Amygdala (tissue), 56 donors: Measurements from ENCODE around the gene KCNK3.
A peak's percentile ranks its signal among the peaks of the same experiment; 100 is the strongest.

Experiments
- DNase-seq, 56 donors: peaks; one replicate each; lab custom pipeline; 2025; lab: John Stamatoyannopoulos, UW

KCNK3 gene

DNA sequence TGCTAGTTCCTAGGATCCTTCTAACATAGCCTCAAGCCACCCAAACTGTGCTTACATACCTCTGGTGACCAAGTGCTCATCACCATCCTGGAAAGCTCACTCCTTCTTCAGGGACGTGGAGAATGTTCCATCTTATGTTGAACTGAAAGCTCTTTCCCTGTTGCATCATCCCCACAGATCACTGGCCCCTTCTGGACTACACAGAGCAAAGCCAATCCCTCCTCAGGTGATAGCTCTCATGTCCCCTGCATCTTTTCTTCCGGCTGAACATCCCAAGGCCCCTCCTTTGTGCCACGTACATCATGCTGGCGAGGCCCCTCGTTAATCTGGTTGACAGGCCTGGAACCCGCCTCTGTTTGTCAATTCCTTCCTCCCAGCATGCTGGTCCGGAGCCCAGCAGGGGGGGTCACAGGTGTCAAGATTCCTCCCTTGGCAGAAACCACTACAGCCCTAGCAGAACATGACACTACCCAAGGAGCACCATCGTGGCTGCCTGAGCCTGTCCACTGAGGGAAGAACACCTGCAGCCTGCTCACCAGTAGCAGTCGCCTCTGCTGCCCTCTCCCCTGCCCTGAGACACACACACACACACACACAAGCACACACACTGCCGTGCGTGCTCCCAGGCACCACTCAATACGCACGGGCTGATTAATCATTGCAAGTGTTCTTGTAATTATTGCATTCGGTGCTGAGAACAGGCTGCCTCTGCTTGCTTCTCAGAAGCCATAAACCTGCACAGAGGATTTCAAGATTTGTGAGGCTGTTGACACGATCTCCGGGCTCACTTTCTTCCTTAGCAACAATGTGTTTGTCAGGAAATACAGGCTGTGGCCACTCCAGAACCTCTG, 6.3 kb upstream of the KCNK3 start:
- no peak for DNase-seq

DNA sequence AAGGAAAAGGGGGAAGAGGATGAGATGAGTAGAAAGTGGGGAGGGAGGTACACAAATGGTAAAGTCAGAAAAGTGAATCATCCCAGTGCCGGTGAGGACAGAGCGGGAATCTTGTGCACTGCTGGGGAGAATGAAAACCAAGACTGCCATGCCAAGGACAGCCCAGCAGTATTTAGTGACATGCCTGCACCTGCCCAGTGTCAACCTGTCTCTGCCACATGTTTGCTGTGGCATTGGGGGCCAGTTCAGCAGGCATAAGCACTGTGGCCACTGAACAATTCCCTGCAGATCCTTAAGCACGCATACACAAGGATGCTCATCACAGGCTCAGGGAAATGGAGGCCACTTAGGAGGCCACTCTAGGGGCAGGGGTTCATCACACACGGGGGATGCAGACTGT, 5.2 kb upstream of the KCNK3 start:
- DNase-seq = no peak

- DNase-seq = no peak
Observed at GRCh38 chr2:26687801-26688200, 4.7 kb upstream of the KCNK3 start.

- DNase-seq = no peak
Observed at GRCh38 chr2:26691161-26691560, 1.4 kb upstream of the KCNK3 start.

- no peak for DNase-seq
Observed at GRCh38 chr2:26691881-26692278, 642 bp upstream of the KCNK3 start.

DNA sequence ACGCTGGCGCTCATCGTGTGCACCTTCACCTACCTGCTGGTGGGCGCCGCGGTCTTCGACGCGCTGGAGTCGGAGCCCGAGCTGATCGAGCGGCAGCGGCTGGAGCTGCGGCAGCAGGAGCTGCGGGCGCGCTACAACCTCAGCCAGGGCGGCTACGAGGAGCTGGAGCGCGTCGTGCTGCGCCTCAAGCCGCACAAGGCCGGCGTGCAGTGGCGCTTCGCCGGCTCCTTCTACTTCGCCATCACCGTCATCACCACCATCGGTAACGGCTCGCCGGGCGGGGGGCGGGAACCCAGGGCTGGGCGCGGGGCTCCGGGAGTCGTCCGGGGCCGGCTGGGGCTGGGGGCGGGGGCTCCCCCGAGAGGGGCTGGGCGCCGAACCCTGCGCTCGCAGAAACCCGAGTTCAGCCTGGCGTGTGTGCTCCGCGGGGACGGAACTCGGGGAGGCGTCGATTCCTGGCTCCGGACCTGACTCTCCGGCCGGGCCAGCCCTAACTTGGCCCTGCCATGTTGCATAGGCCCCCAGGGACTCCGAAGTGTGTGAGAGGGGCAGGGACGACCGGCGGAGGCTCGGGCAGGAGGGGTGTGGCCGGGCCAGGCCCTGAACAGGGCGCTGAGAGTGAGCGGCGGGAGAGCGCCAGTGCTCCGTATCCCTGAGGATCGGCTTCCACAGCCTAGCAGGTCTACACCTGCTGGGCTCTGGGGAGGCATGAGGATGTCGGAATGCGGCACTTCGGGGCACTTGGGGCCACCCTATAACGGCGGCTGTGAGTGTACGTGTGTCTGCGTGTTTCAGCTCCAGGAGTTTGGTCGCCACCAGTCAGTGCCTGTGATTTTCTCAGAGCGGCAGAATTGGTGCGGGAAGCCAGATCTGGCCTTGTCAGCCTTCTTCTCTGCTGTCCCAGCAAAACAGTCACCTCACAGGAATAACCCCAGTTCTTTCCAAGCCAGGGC, 651 bp downstream of the KCNK3 start:
- DNase-seq = peak in 1 of 56 donors; percentile 31

GRCh38 chr2:26694001-26694400, 1.5 kb downstream of the KCNK3 start:
- no peak for DNase-seq

GRCh38 chr2:26696351-26696816, 3.9 kb downstream of the KCNK3 start:
- peak in 1 of 56 donors; percentile 4 for DNase-seq

DNA sequence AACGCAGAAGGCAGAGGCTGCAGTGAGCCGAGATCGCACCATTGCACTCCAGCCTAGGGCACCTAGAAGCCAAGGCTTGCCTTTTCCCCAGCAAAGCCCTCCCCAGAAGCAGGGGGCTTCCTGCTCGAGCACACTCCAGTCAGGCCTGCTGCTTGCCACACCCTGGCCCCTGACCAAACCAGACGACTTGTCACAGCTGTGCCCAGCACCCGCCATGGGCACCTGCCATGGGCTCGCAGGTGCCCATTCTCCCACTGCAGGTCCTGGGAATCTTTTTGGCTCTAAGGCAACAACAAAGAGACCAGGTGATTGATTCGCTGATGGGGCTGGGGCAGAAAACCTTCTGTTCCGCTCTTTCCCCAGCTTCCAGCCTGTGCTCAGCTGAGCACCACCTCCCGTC, 4.9 kb downstream of the KCNK3 start:
- DNase-seq = no peak

DNA sequence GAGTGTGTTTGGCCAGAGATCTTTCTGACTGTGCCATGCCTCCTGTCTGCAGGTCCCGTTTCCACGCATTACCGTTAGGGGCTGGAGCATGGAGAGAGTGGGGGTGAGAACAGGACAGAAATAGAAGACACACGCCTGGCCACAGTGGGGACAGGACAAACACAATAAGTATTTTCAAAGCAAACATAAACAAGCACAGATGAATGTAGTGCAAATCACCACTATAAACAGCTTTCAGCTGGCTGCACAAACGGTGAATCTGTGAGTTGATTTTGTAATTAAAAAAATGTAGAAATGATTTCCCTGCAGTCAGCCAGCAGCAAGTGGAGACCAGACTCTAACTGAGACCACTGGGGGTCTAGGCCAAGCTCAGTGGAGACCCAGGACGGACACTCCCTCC, 6.8 kb downstream of the KCNK3 start:
- no peak for DNase-seq

DNA sequence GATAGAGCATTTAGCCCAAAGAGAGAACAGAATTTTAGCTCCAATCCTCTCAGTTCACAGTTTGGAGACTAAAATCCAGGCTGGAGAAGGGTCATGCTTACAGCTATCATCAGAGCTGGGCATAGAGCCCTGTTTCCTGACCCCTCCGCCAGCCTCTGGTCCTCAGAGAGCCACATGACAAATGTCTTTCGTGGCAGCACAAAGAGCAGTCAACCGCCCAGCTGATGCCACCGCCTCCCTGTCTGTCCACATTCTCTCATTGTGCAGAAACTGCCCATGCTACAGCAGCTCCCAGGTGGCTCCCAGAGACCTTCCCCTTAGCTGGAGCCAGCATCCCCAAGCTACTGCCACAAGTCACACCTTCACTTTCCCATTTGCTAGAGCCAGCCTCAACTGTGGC, 7.6 kb downstream of the KCNK3 start:
- no peak for DNase-seq

GRCh38 chr2:26701596-26701995, 9.1 kb downstream of the KCNK3 start:
- DNase-seq = no peak

DNA sequence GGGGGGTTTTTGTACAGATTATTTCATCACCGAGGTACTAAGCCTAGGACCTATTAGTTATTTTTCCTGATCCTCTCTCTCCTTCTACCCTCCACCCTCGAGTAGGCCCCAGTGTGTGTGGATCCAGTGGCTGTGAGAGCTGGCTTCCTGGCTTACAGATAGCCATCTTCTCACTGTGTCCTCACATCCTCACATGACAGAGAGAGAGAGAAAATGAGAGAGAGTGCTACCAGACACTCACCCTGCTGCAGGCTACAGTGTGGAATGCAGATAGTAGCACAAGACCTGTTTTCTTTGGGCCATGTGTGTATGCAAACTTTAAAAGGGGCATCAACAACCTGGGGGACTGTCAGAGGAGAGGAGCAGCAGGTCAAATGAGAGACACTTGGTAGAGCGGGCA, 9.5 kb downstream of the KCNK3 start:
- no peak for DNase-seq

GRCh38 chr2:26704441-26704977, 12.0 kb downstream of the KCNK3 start:
- no peak for DNase-seq

- DNase-seq = no peak
Observed at GRCh38 chr2:26705126-26705525, 12.6 kb downstream of the KCNK3 start.

DNA sequence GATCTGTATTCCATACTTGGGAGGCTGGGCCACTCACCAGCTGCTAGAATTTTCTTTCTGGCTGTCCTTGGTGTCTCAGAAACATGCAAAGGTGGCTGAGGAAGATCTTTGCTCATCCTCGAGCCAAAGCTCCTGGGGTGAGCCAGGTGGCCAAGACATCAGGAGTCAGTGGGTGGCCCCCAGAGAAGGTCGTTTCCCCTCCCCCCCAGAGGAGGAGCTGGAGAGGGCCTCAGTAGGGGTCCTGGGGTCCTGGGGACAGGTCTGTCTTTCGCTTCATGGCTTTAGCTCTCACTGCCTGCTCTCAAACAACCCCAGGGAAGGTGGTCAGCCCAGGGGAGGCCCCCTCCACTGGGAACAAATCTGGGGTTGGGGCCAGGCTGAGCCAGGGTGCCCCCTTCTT, 13.6 kb downstream of the KCNK3 start:
- DNase-seq = no peak

- DNase-seq = peak in 1 of 56 donors; percentile 12
Observed at GRCh38 chr2:26706616-26707473, 14.3 kb downstream of the KCNK3 start.

GRCh38 chr2:26707747-26708146, 15.2 kb downstream of the KCNK3 start:
- DNase-seq = no peak

DNA sequence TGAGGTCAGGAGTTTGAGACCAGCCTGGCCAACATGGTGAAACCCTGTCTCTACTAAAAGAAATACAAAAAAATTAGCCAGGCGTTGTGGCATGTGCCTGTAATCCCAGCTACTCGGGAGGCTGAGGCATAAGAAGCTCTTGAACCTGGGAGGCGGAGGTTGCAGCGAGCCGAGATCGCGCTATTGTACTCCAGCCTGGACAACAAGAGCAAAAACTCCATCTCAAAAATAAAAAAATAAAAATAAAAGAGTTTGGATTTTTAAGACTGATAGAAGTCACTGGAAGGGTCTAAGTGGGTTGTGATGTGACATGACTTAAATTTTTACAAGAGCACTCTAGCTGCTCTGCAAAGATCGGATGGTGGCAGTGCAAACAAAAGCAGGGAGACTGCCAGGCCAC, 15.9 kb downstream of the KCNK3 start:
- DNase-seq = no peak
